ENCODE measurements around the gene TIGD7.

The TIGD7 gene

DNA sequence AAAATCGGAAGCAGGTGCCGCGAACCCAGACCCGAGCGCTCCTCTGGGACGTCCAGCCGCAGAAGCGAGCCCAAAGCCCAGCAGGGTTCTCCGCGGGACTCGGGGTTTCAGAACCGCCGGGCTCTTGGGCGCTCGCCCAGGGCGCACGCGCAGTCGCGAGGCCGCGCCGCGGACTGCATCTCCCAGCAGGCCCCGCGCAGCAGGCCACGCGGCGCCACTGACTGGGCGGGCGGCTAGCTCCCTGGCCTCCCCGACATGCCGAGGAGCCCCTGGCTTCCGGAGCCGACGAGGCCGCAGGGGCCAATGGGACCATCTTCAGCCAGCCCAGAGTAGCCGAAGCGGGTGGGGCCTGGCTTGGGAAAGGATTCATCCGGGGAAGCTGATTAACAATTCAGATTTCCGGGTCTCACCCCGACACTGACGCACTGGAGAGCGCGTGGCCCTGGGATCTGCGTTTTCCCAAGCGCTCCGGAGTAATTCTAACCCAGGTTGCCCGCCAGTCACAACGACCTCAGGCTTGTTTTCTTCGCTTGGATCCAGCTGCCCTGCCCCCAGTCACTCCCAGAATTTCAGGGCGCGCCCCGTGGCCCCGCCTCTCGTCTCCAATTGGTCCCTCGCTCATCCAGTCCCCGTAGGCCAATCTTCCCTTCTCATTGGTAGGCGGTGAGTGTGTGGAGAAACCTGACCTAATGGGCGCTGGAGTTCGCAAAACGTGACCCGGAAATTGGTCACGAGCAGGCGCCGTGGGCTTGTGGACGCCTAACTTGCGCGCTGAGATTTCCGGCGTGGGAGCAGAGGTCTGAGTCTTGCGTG is 22.3 kb downstream of the TIGD7 start, which contains the start of gene ZNF263:
Gene ZNF263, plus strand, starts transcription at position 762 of the 813 bp plus-strand sequence. CDS start 328 bp downstream, outside the sequence.
- H2AFZ ChIP-seq (ENCODE audit: low read depth, low read length) = peak within 1 kb of the TSS; percentile 92
- peak within 1 kb of the TSS; percentile 94 for H3K27ac ChIP-seq (ENCODE audit: low read length)
- peaks cover 16% of the 10 kb centered on the region for H3K4me1 ChIP-seq (ENCODE audit: low read length)
- peak within 1 kb of the TSS; percentile 96 for H3K4me2 ChIP-seq (ENCODE audit: low read length)
- no peaks in the 10 kb centered on the region for H3K27me3 ChIP-seq (ENCODE audit: low read depth, low read length)
- peaks cover 38% of the 10 kb centered on the region for H3K36me3 ChIP-seq (replicated peaks; ENCODE audit: low read depth, low read length)
- H3K9ac ChIP-seq (ENCODE audit: low read length) = peak within 1 kb of the TSS; percentile 99
- no peaks in the 10 kb centered on the region for H4K20me1 ChIP-seq (ENCODE audit: insufficient read depth, low read length)
- no peak for TF ChIP-seq EZH2phosphoT487 (IDR thresholded peaks at IDR 0.05; ENCODE audit: low read depth)
- TF ChIP-seq, protein P1, sequence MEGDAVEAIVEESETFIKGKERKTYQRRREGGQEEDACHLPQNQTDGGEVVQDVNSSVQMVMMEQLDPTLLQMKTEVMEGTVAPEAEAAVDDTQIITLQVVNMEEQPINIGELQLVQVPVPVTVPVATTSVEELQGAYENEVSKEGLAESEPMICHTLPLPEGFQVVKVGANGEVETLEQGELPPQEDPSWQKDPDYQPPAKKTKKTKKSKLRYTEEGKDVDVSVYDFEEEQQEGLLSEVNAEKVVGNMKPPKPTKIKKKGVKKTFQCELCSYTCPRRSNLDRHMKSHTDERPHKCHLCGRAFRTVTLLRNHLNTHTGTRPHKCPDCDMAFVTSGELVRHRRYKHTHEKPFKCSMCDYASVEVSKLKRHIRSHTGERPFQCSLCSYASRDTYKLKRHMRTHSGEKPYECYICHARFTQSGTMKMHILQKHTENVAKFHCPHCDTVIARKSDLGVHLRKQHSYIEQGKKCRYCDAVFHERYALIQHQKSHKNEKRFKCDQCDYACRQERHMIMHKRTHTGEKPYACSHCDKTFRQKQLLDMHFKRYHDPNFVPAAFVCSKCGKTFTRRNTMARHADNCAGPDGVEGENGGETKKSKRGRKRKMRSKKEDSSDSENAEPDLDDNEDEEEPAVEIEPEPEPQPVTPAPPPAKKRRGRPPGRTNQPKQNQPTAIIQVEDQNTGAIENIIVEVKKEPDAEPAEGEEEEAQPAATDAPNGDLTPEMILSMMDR (IDR thresholded peaks at IDR 0.05; ENCODE audit: low read depth, low read length) = no peak
- peaks cover 44% of the 10 kb centered on the region for H3K79me2 ChIP-seq (ENCODE audit: low read length)
- peaks cover 3% of the 10 kb centered on the region; the same call in 1 of the 2 replicates for H3K9me3 ChIP-seq (ENCODE audit: insufficient read depth, low read length)
- peak within 1 kb of the TSS; percentile 95 for H3K4me3 ChIP-seq (ENCODE audit: low read length)

DNA sequence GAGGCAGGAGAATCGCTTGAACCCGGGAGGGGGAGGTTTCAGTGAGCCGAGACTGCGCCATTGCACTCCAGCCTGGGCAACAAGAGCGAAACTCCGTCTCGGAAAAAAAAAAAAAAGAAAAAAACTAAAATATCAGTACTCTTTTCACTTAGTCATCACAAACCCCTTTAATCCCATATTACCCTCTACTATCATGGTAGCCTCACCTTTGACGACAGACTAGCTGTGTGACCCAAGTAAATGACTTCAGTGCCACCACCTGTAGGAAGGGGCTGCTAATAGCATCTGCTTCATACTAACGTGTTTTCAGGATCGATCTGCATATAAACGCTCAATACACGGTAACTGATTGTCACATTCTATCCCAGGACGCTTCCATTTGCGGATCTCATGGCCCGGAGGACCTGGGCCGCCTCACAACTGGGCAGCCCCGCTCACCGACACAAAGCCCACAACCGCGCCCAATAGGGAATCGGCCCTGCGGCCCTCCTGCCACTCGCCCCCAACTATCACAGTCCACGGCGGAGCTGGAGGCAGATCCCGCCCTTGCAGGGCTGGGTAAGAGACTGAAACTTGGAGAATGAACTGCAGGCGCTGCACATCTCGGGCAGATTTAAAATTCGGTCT is 23.0 kb downstream of the TIGD7 start:
- Histone ChIP-seq H3K36me3 (replicated peaks; ENCODE audit: low read depth, low read length) (peaks cover 32% of the 10 kb centered on the region), H3K9ac (ENCODE audit: low read length) (peak overlapping the region; percentile 99), H3K9me3 (ENCODE audit: insufficient read depth, low read length) (peaks cover 3% of the 10 kb centered on the region; the same call in 1 of the 2 replicates), H3K27me3 (ENCODE audit: low read depth, low read length) (peaks cover 3% of the 10 kb centered on the region), H3K27ac (ENCODE audit: low read length) (peak overlapping the region; percentile 94), H4K20me1 (ENCODE audit: insufficient read depth, low read length) (no peaks in the 10 kb centered on the region), H3K79me2 (ENCODE audit: low read length) (peaks cover 39% of the 10 kb centered on the region), H3K4me1 (ENCODE audit: low read length) (peaks cover 16% of the 10 kb centered on the region), H3K4me3 (ENCODE audit: low read length) (peak overlapping the region; percentile 95), H3K4me2 (ENCODE audit: low read length) (peak overlapping the region; percentile 96), H2AFZ (ENCODE audit: low read depth, low read length) (peak overlapping the region; percentile 92)
- no peak for TF ChIP-seq EZH2phosphoT487 (IDR thresholded peaks at IDR 0.05; ENCODE audit: low read depth)
- TF ChIP-seq, protein P1 (IDR thresholded peaks at IDR 0.05; ENCODE audit: low read depth, low read length) = no peak

DNA sequence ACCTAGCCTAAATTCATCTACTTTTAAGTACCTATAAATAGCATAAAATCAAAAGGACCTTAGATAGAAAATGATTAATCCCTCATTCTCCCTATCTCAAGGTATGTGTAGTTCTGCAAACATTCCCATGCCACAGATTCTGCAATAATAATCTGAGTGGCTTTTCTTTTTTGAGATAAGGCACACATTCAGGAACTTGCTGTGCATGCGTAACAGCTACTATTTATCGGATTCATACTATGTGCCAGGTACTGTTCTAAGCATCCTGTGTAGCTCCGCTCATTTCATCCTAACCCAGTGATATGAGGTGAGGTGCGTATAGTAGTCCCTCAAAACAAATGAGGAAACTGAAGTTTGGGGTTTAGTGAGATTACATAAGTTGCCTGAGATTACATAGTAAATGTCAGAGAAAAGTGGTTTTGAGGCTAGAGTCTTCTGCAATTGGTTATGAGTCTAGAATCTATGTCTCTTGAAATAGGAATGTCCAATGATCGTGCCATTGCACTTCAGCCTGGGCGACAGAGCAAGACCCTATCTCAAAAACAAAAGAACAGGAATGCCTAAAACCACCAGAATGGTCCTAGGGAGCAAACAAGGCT is 23.9 kb downstream of the TIGD7 start:
- H3K27me3 ChIP-seq (ENCODE audit: low read depth, low read length) = peaks cover 12% of the 10 kb centered on the region
- peaks cover 16% of the 10 kb centered on the region for H3K4me1 ChIP-seq (ENCODE audit: low read length)
- H4K20me1 ChIP-seq (ENCODE audit: insufficient read depth, low read length) = no peaks in the 10 kb centered on the region
- no peak overlapping the region for H3K4me3 ChIP-seq (ENCODE audit: low read length)
- no peaks in the 10 kb centered on the region for H3K9me3 ChIP-seq (ENCODE audit: insufficient read depth, low read length)
- peaks cover 31% of the 10 kb centered on the region for H3K79me2 ChIP-seq (ENCODE audit: low read length)
- no peak overlapping the region for H3K9ac ChIP-seq (ENCODE audit: low read length)
- peaks cover 25% of the 10 kb centered on the region for H3K36me3 ChIP-seq (replicated peaks; ENCODE audit: low read depth, low read length)
- no peak overlapping the region for H3K27ac ChIP-seq (ENCODE audit: low read length)
- TF ChIP-seq, protein P1 (IDR thresholded peaks at IDR 0.05; ENCODE audit: low read depth, low read length) = no peak
- TF ChIP-seq EZH2phosphoT487 (IDR thresholded peaks at IDR 0.05; ENCODE audit: low read depth) = no peak
- H2AFZ ChIP-seq (ENCODE audit: low read depth, low read length) = no peak overlapping the region
- peak overlapping the region; percentile 96; the same call in 1 of the 2 replicates for H3K4me2 ChIP-seq (ENCODE audit: low read length)

DNA sequence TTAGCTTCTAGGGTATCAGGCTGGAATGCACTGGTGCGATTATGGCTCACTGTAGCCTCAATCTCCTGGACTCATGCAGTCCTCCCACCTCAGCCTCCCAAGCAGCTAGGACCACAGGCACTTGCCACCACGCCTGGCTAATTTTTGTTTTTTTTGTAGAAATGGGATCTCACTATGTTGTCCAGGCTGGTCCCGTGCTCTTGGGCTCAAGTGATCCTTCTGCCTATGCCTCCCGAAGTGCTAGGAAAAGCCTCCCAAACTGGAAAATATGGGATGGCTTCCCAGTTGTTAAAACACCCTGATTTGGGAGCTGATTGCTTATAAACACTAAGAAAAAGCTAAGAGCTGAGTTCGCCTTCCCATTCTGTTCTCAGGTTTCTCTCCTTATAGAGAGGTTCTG is 28.6 kb downstream of the TIGD7 start:
- Histone ChIP-seq H4K20me1 (ENCODE audit: insufficient read depth, low read length) (no peaks in the 10 kb centered on the region), H3K27me3 (ENCODE audit: low read depth, low read length) (peaks cover 12% of the 10 kb centered on the region), H3K4me1 (ENCODE audit: low read length) (no peaks in the 10 kb centered on the region), H3K4me3 (ENCODE audit: low read length) (no peak overlapping the region), H3K9me3 (ENCODE audit: insufficient read depth, low read length) (no peaks in the 10 kb centered on the region), H3K27ac (ENCODE audit: low read length) (no peak overlapping the region), H3K9ac (ENCODE audit: low read length) (no peak overlapping the region), H2AFZ (ENCODE audit: low read depth, low read length) (no peak overlapping the region), H3K4me2 (ENCODE audit: low read length) (no peak overlapping the region), H3K79me2 (ENCODE audit: low read length) (no peaks in the 10 kb centered on the region), H3K36me3 (replicated peaks; ENCODE audit: low read depth, low read length) (no peaks in the 10 kb centered on the region)
- TF ChIP-seq, protein P1 (IDR thresholded peaks at IDR 0.05; ENCODE audit: low read depth, low read length) = no peak
